Pancreas (tissue), 10 donors: ENCODE measurements around the gene C2CD4C. TPM values are rescaled to one million over a fixed set of nuclear protein-coding genes. Genes with fewer than 3 reads are reported as not detected.
"Not testable (repeated sequence)": the region's sequence is repeated elsewhere in the genome, so short reads cannot be mapped to it uniquely, and the experiment has no call there.

ENCODE experiments used
- ATAC-seq, 4 donors: fragments of 200-7000 bp; cut with Tn5 transposase; one replicate each; pipeline versions ENCODE4 v1.8.0 to v1.9.1; 2020; ENCODE audit warnings: mild to moderate bottlenecking in 4 of 4, moderate library complexity in 4 of 4
- DNase-seq, 6 donors: peaks; one replicate each; pipeline ENCODE4 v3.0.0-alpha.2; 2020
- FAIRE-seq: peaks from 2 replicates; lab custom pipeline; 2012; peaks lifted over from hg19 to GRCh38; lab: Jason Lieb, UNC
- H3K27ac ChIP-seq, 4 donors: fragments of 200-600 bp; sonication (generic); 1 replicate in 3 of 4; 2 replicates in 1 of 4; pipeline versions ENCODE4 v1.5.0 to v1.8.0; 2020
- H3K27me3 ChIP-seq, 4 donors: fragments of 200-600 bp; one replicate each; pipeline ENCODE4 v1.8.0; 2021
- H3K36me3 ChIP-seq, 3 donors: fragments of 200-600 bp; sonication (generic) in 1 of 3; one replicate each; pipeline versions ENCODE4 v1.5.0 to v1.8.0; 2020 to 2021
- H3K4me1 ChIP-seq, 3 donors: fragments of 200-600 bp; one replicate each; pipeline ENCODE4 v1.8.0; 2021
- H3K4me3 ChIP-seq, 4 donors: fragments of 200-600 bp; sonication (generic) in 2 of 4; one replicate each; pipeline versions ENCODE4 v1.5.0 to v1.8.0; 2020 to 2021
- H3K9me3 ChIP-seq, 4 donors: fragments of 200-600 bp; one replicate each; pipeline ENCODE4 v1.8.0; 2021
- WGBS, 2 donors: extraction: QIAGEN DNeasy Blood & Tissue Kit; methylation state at CpG; one replicate each; pipeline ENCODE4 v1.1.7; 2013; 5-methylcytosine and 5-hydroxymethylcytosine counted together
- intact Hi-C, 3 donors: fragments of 100-400 bp; cut with DNase I; formaldehyde crosslinking; loops; one replicate each; pipeline versions ENCODE4 v1.11.1 to v1.14.2; 2022
- polyA plus RNA-seq, 2 donors: library from polyadenylated mRNA; stranded (reverse); fragments of 200-250 nt; gene quantifications; one replicate each; pipeline ENCODE4 v1.2.3, GENCODE V29; 2013
- total RNA-seq, 6 donors: library from RNA; stranded (reverse); fragmentation: NEBNext Ultra II Directional in 4 of 6; extraction: Animal tissue kit (Norgen Biotek cat#: 25700) in 4 of 6; gene quantifications; one replicate each; pipeline versions ENCODE4 v1.2.1 to v1.2.4, GENCODE V29; 2021 to 2023
- TF ChIP-seq, protein P1 (sequence below), 4 donors: fragments of 200-600 bp; sonication (generic) in 3 of 4; IDR thresholded peaks; one replicate each; pipeline versions ENCODE4 v1.5.0 to v1.8.0; 2021; ENCODE audit warnings: antibody characterized with exemption in 4 of 4
- donor health status: healthy with polysubstance abuse.
- donor health status: DM: no; HTN: no; CAD: no; lungs with moderate emphysema.
- donor health status: DM: no; HTN: no; CAD: no.
- donor health status: control.
- donor health status: control.
- donor health status: Bipolar disorder and iron deficiency.
- donor health status: DM: yes; HTN: yes; CAD: no.
- donor health status: DM: no; HTN: no; CAD: no.
- donor health status: DM: no; HTN: no; CAD: no.
- donor health status: DM: yes; HTN: yes; CAD: no.

Gene C2CD4C
- total and polyA plus RNA-seq, 8 donors = 0.16 to 2.1 (median 0.90) TPM

GRCh38 chr19:415292-415691 lies 6.3 kb upstream of the C2CD4C start:
- WGBS, 2 donors = 97 to 100% methylated on average over 1 of the region's 1 CpG
- Histone ChIP-seq H3K27me3 (no peaks in the 10 kb centered on the region), H3K4me1 (no peaks in the 10 kb centered on the region), H3K36me3 (peaks cover 0 to 16% (median 0%) of the 10 kb centered on the region in 3 donors), H3K27ac (no peak overlapping the region), H3K4me3 (no peak overlapping the region), H3K9me3 (no peaks in the 10 kb centered on the region)
- DNase-seq (no peak), FAIRE-seq (no peak), ATAC-seq (no peak)
- TF ChIP-seq, protein P1, sequence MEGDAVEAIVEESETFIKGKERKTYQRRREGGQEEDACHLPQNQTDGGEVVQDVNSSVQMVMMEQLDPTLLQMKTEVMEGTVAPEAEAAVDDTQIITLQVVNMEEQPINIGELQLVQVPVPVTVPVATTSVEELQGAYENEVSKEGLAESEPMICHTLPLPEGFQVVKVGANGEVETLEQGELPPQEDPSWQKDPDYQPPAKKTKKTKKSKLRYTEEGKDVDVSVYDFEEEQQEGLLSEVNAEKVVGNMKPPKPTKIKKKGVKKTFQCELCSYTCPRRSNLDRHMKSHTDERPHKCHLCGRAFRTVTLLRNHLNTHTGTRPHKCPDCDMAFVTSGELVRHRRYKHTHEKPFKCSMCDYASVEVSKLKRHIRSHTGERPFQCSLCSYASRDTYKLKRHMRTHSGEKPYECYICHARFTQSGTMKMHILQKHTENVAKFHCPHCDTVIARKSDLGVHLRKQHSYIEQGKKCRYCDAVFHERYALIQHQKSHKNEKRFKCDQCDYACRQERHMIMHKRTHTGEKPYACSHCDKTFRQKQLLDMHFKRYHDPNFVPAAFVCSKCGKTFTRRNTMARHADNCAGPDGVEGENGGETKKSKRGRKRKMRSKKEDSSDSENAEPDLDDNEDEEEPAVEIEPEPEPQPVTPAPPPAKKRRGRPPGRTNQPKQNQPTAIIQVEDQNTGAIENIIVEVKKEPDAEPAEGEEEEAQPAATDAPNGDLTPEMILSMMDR (IDR thresholded peaks at IDR 0.05) = no peak
- intact Hi-C loops = no loop called here

DNA sequence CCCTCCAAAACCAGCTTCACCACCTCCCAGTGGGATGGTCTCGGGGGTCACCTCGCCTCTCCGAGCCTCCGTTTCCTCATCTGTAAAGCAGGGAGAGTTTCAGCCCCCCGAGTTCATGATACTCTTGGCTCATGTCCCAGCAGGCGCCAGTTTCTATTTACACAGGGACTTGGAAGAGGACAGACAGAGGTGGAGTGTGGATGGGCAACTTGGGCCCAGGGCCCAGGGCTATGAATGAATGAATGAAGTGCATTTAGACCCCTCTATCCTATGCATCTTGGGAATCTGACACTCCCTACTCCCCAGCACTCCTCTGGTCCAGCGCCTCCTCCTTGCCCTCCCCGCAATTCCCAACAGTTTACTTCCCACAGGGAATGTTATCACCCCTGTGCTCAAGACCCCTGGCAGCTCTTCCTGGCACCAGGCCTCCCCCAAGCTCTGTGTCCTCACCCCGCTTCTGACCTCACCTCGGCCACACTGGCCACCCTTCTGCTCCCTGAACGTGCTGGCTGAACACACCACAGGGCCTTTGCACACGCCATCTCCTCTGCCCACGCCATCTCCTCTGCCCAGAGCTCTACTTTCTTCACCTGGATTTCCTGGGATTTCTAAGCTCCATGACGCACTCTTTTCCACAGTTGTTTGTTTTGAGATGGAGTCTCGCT lies 4.9 kb upstream of the C2CD4C start:
- peaks cover 0 to 13% (median 0%) of the 10 kb centered on the region in 3 donors for H3K36me3 ChIP-seq
- intact Hi-C loops = no loop called here
- TF ChIP-seq, protein P1 (IDR thresholded peaks at IDR 0.05) = no peak
- peaks cover 5 to 8% (median 6%) of the 10 kb centered on the region in 3 donors for H3K4me1 ChIP-seq
- no peaks in the 10 kb centered on the region for H3K9me3 ChIP-seq
- H3K27me3 ChIP-seq = no peaks in the 10 kb centered on the region
- H3K4me3 ChIP-seq = no peak overlapping the region
- no peak for FAIRE-seq
- no peak for DNase-seq
- WGBS, 2 donors = 55 to 61% methylated on average over 15 of the region's 15 CpGs
- no peak overlapping the region for H3K27ac ChIP-seq
- ATAC-seq = no peak

- Histone ChIP-seq H3K27ac (no peak overlapping the region), H3K36me3 (peaks cover 0 to 10% (median 0%) of the 10 kb centered on the region in 3 donors), H3K4me3 (no peak overlapping the region), H3K9me3 (no peaks in the 10 kb centered on the region), H3K27me3 (no peaks in the 10 kb centered on the region), H3K4me1 (peaks cover 11 to 13% (median 11%) of the 10 kb centered on the region in 3 donors)
- ATAC-seq (peak in 1 of 4 donors; percentile 8), FAIRE-seq (no peak), DNase-seq (peak in 2 of 6 donors; percentile 55 to 67)
- TF ChIP-seq, protein P1 (IDR thresholded peaks at IDR 0.05) = no peak
- intact Hi-C loops = no loop called here
- WGBS, 2 donors = 40 to 43% methylated on average over 31 to 35 of the region's 36 CpGs
Measured at GRCh38 chr19:412356-413355, 3.7 kb upstream of the C2CD4C start.

DNA sequence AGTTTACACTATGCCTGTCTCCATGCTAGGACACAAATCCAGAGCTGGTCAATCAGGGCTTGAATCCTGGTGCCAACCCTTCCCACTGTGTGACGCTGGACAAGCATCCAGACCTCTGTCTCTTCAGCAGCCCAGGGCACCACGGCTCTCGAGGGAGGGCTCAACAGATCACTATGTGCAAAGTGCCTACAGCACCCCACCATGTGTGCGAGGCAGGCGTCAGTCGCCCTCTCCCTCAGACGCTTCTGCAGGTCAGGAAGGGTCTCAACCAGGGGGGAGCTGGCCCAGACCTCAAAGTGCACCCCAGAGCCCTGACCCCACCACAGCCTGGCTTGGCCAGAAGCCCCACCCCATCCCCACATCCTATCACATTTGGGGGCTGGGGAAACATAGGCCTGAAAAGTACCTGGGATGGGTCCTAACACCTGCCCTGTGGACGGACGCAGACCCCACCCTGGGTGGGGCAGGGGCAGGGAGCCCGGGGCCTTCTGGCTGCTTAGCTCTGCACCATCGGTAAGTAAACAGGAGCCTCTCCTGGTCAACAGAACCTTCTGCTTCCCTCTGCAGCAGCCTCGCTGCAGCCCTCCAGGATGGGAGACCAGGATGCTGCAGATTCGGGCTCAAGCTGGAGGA lies 2.9 kb upstream of the C2CD4C start:
- Histone ChIP-seq H3K4me3 (no peak overlapping the region), H3K9me3 (no peaks in the 10 kb centered on the region), H3K4me1 (peaks cover 11 to 13% (median 11%) of the 10 kb centered on the region in 3 donors), H3K27me3 (no peaks in the 10 kb centered on the region), H3K36me3 (peaks cover 0 to 4% (median 0%) of the 10 kb centered on the region in 3 donors), H3K27ac (no peak overlapping the region)
- ATAC-seq (peak in 1 of 4 donors; percentile 19), DNase-seq (peak in 1 of 6 donors; percentile 57), FAIRE-seq (no peak)
- TF ChIP-seq, protein P1 (IDR thresholded peaks at IDR 0.05) = no peak
- WGBS, 2 donors = 41 to 46% methylated on average over 13 of the region's 13 CpGs
- intact Hi-C loops = no loop called here

GRCh38 chr19:411121-411722 lies 2.3 kb upstream of the C2CD4C start:
- H3K36me3 ChIP-seq, H3K27me3 ChIP-seq, H3K4me3 ChIP-seq, H3K27ac ChIP-seq, H3K9me3 ChIP-seq, intact Hi-C loops, ATAC-seq, FAIRE-seq: not testable (repeated sequence)
- WGBS, 2 donors = 80 to 90% methylated on average over 22 of the region's 22 CpGs
- H3K4me1 ChIP-seq = peaks cover 11 to 13% (median 11%) of the 10 kb centered on the region in 3 donors
- DNase-seq = peak in 1 of 6 donors; percentile 54
